ENCODE data around the gene DESI2. TPM values are rescaled to one million over a fixed set of nuclear protein-coding genes. Genes with fewer than 3 reads are reported as not detected.
A peak's percentile ranks its signal among the peaks of the same experiment; 100 is the strongest.
"Not testable (repeated sequence)": the region's sequence is repeated elsewhere in the genome, so short reads cannot be mapped to it uniquely, and the experiment has no call there.

Gene DESI2
- total RNA-seq, 2 donors from 2014 or later, result 42.2 to 52.8 TPM

DNA sequence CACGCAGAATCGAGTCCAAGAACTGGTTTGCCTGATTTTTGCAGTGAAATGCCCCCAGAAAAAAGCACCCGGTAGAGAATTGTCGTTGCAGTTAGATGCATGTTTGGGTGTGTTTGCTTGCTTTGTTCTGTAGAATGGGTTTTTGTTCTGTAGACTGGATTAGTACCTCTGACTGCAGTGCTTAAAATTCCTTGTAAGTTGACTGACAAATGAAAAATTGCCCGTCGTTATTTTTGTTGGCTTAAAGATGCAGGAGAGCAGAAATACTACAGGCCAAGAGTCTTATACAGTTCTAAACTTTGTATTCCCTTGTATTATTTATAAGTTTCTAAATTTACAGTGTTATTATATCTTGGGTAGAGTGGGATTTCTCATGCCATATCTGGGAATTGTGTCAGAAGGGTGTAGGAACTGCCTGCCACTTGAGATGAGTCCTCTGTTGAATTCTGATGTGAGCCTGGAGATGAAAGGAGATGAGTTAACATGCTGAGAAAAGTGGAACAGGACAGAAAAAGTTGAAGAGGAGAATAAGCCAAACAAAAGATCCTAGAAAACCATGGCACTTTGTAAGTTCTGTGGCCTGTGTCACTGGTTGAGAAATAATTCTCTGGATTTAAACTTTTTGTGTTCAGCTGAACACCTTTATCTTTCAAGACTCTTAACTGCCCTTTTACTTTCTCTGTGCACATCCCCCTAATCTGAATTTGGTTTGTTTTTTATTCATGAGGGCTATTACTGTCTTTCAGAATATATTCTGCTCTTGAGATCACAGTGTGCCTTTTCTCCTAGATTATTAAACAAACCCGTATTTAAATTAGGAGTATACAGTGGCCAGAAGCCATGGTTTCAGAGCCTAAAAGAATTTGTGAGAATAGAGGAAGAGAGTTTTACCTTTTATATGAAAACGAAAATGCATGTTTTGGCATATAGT, 1.4 kb downstream of the DESI2 start:
- Histone ChIP-seq H3K9me3 (no peaks in the 10 kb centered on the region), H3K27me3 (replicated peaks; ENCODE audit: insufficient read depth) (no peaks in the 10 kb centered on the region), H3K4me1 (ENCODE audit: control insufficient read depth in 1 of 2, low read depth in 2 of 2) (peaks cover 30 to 55% of the 10 kb centered on the region in 2 donors), H3K4me3 (peak overlapping the region; percentile 87), H3K36me3 (no peaks in the 10 kb centered on the region), H3K27ac (peak overlapping the region; percentile 95 to 97)
- DNase-seq (ENCODE audit: low spot score), result no peak
- ATAC-seq (ENCODE audit: insufficient number of reproducible peaks, low FRiP score, low read depth), result no peak
- TF ChIP-seq, protein P1, sequence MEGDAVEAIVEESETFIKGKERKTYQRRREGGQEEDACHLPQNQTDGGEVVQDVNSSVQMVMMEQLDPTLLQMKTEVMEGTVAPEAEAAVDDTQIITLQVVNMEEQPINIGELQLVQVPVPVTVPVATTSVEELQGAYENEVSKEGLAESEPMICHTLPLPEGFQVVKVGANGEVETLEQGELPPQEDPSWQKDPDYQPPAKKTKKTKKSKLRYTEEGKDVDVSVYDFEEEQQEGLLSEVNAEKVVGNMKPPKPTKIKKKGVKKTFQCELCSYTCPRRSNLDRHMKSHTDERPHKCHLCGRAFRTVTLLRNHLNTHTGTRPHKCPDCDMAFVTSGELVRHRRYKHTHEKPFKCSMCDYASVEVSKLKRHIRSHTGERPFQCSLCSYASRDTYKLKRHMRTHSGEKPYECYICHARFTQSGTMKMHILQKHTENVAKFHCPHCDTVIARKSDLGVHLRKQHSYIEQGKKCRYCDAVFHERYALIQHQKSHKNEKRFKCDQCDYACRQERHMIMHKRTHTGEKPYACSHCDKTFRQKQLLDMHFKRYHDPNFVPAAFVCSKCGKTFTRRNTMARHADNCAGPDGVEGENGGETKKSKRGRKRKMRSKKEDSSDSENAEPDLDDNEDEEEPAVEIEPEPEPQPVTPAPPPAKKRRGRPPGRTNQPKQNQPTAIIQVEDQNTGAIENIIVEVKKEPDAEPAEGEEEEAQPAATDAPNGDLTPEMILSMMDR (IDR thresholded peaks at IDR 0.05), result no peak

DNA sequence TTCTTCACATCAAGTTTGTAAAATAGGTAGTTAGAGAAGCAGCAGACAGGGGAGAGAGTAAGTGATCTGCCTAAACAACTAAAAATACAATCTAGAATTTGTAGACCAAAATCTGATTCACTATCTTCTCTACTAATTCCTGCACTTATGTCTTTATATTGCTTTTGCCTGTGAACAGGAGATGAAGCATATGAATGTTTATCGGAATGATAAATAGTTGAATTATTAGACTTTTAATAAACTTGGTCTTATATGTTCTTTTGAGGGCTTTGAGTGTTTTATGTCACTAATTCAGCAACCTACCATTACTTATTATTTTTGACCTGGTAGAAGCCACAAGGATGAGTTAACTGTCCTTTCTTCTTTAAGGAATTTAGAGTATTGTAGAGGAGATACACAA, 2.3 kb downstream of the DESI2 start:
- H3K4me3 ChIP-seq, result peak overlapping the region; percentile 87
- H3K27me3 ChIP-seq (replicated peaks; ENCODE audit: insufficient read depth), result no peaks in the 10 kb centered on the region
- ATAC-seq (ENCODE audit: insufficient number of reproducible peaks, low FRiP score, low read depth), result no peak
- TF ChIP-seq, protein P1 (IDR thresholded peaks at IDR 0.05), result no peak
- peaks cover 33 to 63% of the 10 kb centered on the region in 2 donors for H3K4me1 ChIP-seq (ENCODE audit: control insufficient read depth in 1 of 2, low read depth in 2 of 2)
- H3K27ac ChIP-seq, result peak overlapping the region; percentile 95 to 97
- no peaks in the 10 kb centered on the region for H3K36me3 ChIP-seq
- no peak for DNase-seq (ENCODE audit: low spot score)
- H3K9me3 ChIP-seq, result no peaks in the 10 kb centered on the region

DNA sequence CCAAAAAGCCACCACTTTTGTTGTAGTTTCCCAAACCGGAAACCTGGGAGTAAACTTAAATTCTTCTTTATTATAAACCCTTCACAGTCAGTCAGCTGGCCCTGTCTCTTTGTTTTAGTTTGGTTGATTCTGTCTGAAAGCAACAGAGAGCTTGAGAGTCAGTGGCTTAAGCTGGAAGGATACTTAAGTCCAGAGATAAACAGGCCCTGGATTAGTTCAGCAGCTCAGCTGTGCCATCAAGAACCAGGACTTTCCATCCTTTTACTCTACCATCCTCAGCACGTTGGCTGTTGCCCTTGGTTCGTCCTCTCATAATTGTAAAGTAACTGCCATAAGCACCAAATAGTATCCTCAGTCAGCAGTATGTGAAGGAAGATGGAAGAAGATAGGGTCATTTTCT, 4.5 kb downstream of the DESI2 start:
- TF ChIP-seq, protein P1 (IDR thresholded peaks at IDR 0.05), result no peak
- Histone ChIP-seq H3K36me3 (no peaks in the 10 kb centered on the region), H3K27me3 (replicated peaks; ENCODE audit: insufficient read depth) (no peaks in the 10 kb centered on the region), H3K4me1 (ENCODE audit: control insufficient read depth in 1 of 2, low read depth in 2 of 2) (peaks cover 34 to 65% of the 10 kb centered on the region in 2 donors), H3K9me3 (no peaks in the 10 kb centered on the region), H3K4me3 (no peak overlapping the region), H3K27ac (peak overlapping the region in 1 of 2 donors; percentile 46)
- ATAC-seq (ENCODE audit: insufficient number of reproducible peaks, low FRiP score, low read depth) (no peak), DNase-seq (ENCODE audit: low spot score) (no peak)

DNA sequence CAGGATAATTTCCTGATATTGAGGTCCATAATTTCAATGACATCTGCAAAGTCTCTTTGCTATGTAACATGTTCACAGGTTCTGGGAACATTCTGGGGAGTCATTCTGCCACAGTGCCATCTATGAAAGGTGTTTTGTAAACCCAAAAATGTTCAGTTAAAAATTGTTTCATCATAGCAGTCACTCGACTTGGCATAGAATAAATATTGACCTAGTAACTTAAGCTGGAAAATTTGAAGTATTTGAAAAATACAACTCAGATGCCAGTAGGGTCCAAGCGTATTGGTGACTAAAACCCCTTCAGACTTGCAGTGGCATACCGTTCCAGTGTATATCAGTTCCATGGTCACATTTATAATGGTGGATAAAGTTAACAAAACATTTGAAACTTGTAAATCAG, 6.8 kb downstream of the DESI2 start:
- Histone ChIP-seq H3K4me3 (no peak overlapping the region), H3K27me3 (replicated peaks; ENCODE audit: insufficient read depth) (no peaks in the 10 kb centered on the region), H3K27ac (peak overlapping the region in 1 of 2 donors; percentile 46), H3K4me1 (ENCODE audit: control insufficient read depth in 1 of 2, low read depth in 2 of 2) (peaks cover 40 to 77% of the 10 kb centered on the region in 2 donors), H3K36me3 (no peaks in the 10 kb centered on the region), H3K9me3 (no peaks in the 10 kb centered on the region)
- ATAC-seq (ENCODE audit: insufficient number of reproducible peaks, low FRiP score, low read depth) (no peak), DNase-seq (ENCODE audit: low spot score) (no peak)
- TF ChIP-seq, protein P1 (IDR thresholded peaks at IDR 0.05), result no peak

DNA sequence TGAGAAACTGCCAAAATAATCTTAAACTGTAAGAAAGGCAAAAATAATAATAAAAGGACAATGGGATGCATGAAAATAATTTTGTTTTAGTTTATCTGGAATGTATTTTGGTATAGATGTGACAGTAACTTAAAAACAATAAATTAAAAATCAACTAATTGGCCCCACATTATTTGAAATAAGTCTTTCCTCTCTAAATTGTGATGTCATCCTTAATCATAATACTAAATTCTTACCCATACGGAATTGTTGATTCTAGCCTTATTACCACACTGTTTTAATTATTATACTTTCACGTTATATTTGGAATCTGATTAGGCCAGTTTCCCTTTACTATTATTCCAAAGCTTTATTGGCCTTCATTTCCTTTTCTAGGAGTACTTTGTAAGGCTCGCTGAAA, 7.7 kb downstream of the DESI2 start:
- TF ChIP-seq, protein P1 (IDR thresholded peaks at IDR 0.05), result no peak
- DNase-seq (ENCODE audit: low spot score) (no peak), ATAC-seq (ENCODE audit: insufficient number of reproducible peaks, low FRiP score, low read depth) (no peak)
- no peak overlapping the region for H3K4me3 ChIP-seq
- no peaks in the 10 kb centered on the region for H3K9me3 ChIP-seq
- no peak overlapping the region for H3K27ac ChIP-seq
- no peaks in the 10 kb centered on the region for H3K36me3 ChIP-seq
- no peaks in the 10 kb centered on the region for H3K27me3 ChIP-seq (replicated peaks; ENCODE audit: insufficient read depth)
- H3K4me1 ChIP-seq (ENCODE audit: control insufficient read depth in 1 of 2, low read depth in 2 of 2), result peaks cover 40 to 77% of the 10 kb centered on the region in 2 donors

DNA sequence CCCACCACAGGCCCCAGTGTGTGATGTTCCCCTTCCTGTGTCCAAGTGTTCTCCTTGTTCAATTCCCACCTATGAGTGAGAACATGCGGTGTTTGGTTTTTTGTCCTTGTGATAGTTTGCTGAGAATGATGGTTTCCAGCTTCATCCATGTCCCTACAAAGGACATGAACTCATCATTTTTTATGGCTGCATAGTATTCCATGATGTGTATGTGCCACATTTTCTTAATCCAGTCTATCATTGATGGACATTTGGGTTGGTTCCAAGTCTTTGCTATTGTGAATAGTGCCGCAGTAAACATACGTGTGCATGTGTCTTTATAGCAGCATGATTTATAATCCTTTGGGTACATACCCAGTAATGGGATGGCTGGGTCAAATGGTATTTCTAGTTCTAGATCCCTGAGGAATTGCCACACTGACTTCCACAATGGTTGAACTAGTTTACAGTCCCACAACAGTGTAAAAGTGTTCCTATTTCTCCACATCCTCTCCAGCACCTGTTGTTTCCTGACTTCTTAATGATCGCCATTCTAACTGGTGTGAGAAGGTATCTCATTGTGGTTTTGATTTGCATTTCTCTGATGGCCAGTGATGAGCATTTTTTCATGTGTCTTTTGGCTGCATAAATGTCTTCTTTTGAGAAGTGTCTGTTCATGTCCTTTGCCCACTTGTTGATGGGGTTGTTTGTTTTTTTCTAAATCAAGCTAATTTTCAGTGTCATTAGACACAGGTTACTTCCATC, 8.8 kb downstream of the DESI2 start:
- DNase-seq (ENCODE audit: low spot score), result not testable (repeated sequence)

More for the DNA sequence above, 8.8 kb downstream of the DESI2 start:
- H3K36me3 ChIP-seq; H3K4me3 ChIP-seq; H3K27me3 ChIP-seq (replicated peaks; ENCODE audit: insufficient read depth); H3K9me3 ChIP-seq; ATAC-seq (ENCODE audit: insufficient number of reproducible peaks, low FRiP score, low read depth); H3K27ac ChIP-seq: not testable (repeated sequence)
- H3K4me1 ChIP-seq (ENCODE audit: control insufficient read depth in 1 of 2, low read depth in 2 of 2), result peaks cover 44 to 77% of the 10 kb centered on the region in 2 donors

Measured in thoracic aorta (tissue), 2 donors.